Prostate gland (tissue), 2 donors: ENCODE measurements around the gene FGF9. TPM values are rescaled to one million over a fixed set of nuclear protein-coding genes. Genes with fewer than 3 reads are reported as not detected.
A peak's percentile ranks its signal among the peaks of the same experiment; 100 is the strongest.

Source experiments
- DNase-seq: peaks from one replicate; pipeline ENCODE4 v3.0.0-alpha.2; 2019; ENCODE audit warnings: low spot score
- H3K27ac ChIP-seq, 2 donors: fragments of 200-600 bp; sonication (generic); 2 replicates each; pipeline ENCODE4 v1.5.1; 2017 to 2019
- H3K27me3 ChIP-seq: fragments of 200-600 bp; sonication (generic); replicated peaks from 2 replicates; pipeline ENCODE4 v1.5.1; 2019; ENCODE audit not compliant: insufficient read depth
- H3K36me3 ChIP-seq, 2 donors: fragments of 200-600 bp; sonication (generic); 1 replicate in 1 of 2; 2 replicates in 1 of 2; pipeline versions ENCODE4 v1.5.1 to v1.8.1; 2017 to 2019
- H3K4me1 ChIP-seq: fragments of 200-600 bp; sonication (generic); replicated peaks from 2 replicates; pipeline ENCODE4 v1.5.1; 2019
- H3K4me3 ChIP-seq, 2 donors: fragments of 200-600 bp; sonication (generic); 2 replicates each; pipeline ENCODE4 v1.5.1; 2017 to 2019
- H3K9me3 ChIP-seq: fragments of 200-600 bp; sonication (generic); 2 replicates; pipeline ENCODE4 v1.5.1; 2017
- CTCF ChIP-seq, 4 experiments: fragments of 200-600 bp in 2 of 4; fragments of 450-650 bp in 2 of 4; sonication (generic) in 2 of 4; IDR thresholded peaks; 1 replicate in 3 of 4; 2 replicates in 1 of 4; pipeline ENCODE4 v1.5.1; 2016 to 2019; ENCODE audit warnings: antibody characterized with exemption in 4 of 4, mild to moderate bottlenecking in 2 of 4, moderate library complexity in 2 of 4
- POLR2A ChIP-seq: fragments of 450-650 bp; IDR thresholded peaks from one replicate; pipeline ENCODE4 v1.6.1; 2016; ENCODE audit warnings: antibody characterized with exemption, mild to moderate bottlenecking
- POLR2AphosphoS5 ChIP-seq: sonication (generic); formaldehyde crosslinking; IDR thresholded peaks from one replicate; pipeline ENCODE4 v1.6.1; 2017; ENCODE audit warnings: antibody characterized with exemption
- WGBS: methylation state at CpG from one replicate; pipeline ENCODE4 v1.1.5; 2018; 5-methylcytosine and 5-hydroxymethylcytosine counted together
- intact Hi-C: fragments of 100-400 bp; cut with DNase I; formaldehyde crosslinking; loops from one replicate; pipeline ENCODE4 v1.14.2; 2022
- total RNA-seq, 2 donors: library from RNA; depleted of rRNA; stranded (reverse); fragments of >200 nt; gene quantifications; one replicate each; pipeline ENCODE4 v1.1.0, GENCODE V29; 2016

The FGF9 gene
- total RNA-seq, 2 donors from 2014 or later, result 0.14 to 1.6 TPM

- 65% methylated on average over 6 of the region's 6 CpGs for WGBS
- Histone ChIP-seq H3K4me3 (no peak overlapping the region), H3K36me3 (no peaks in the 10 kb centered on the region), H3K27me3 (peaks cover 3% of the 10 kb centered on the region), H3K4me1 (no peaks in the 10 kb centered on the region), H3K9me3 (no peaks in the 10 kb centered on the region), H3K27ac (no peak overlapping the region)
- intact Hi-C loops, result no loop called here
- DNase-seq, result no peak
- TF ChIP-seq POLR2AphosphoS5 (no peak), CTCF (IDR thresholded peaks at IDR 0.05) (no peak), POLR2A (no peak)
Observed at GRCh38 chr13:21659087-21659486, 11.8 kb upstream of the FGF9 start.

- WGBS, result 96% methylated on average over 2 of the region's 2 CpGs
- no peak for DNase-seq
- no peaks in the 10 kb centered on the region for H3K9me3 ChIP-seq
- intact Hi-C loops, result no loop called here
- no peaks in the 10 kb centered on the region for H3K36me3 ChIP-seq
- H3K27me3 ChIP-seq, result peaks cover 3% of the 10 kb centered on the region
- TF ChIP-seq POLR2AphosphoS5 (no peak), CTCF (IDR thresholded peaks at IDR 0.05) (no peak), POLR2A (no peak)
- no peak overlapping the region for H3K27ac ChIP-seq
- no peaks in the 10 kb centered on the region for H3K4me1 ChIP-seq
- H3K4me3 ChIP-seq, result no peak overlapping the region
Observed at GRCh38 chr13:21661097-21661909, 9.6 kb upstream of the FGF9 start.

- H3K4me1 ChIP-seq, result no peaks in the 10 kb centered on the region
- H3K27me3 ChIP-seq, result peaks cover 3% of the 10 kb centered on the region
- no peak for DNase-seq
- no peak overlapping the region for H3K27ac ChIP-seq
- TF ChIP-seq POLR2AphosphoS5 (no peak), POLR2A (no peak), CTCF (IDR thresholded peaks at IDR 0.05) (no peak)
- H3K36me3 ChIP-seq, result no peaks in the 10 kb centered on the region
- intact Hi-C loops, result no loop called here
- WGBS, result 92% methylated on average over 4 of the region's 4 CpGs
- H3K4me3 ChIP-seq, result no peak overlapping the region
- no peaks in the 10 kb centered on the region for H3K9me3 ChIP-seq
Observed at GRCh38 chr13:21663197-21663596, 7.7 kb upstream of the FGF9 start.

GRCh38 chr13:21668732-21669275, 2.1 kb upstream of the FGF9 start:
- Histone ChIP-seq H3K27me3 (peaks cover 4% of the 10 kb centered on the region), H3K27ac (no peak overlapping the region), H3K9me3 (no peaks in the 10 kb centered on the region), H3K4me1 (no peaks in the 10 kb centered on the region), H3K4me3 (peak overlapping the region; percentile 34 to 37), H3K36me3 (no peaks in the 10 kb centered on the region)
- 14% methylated on average over 23 of the region's 23 CpGs for WGBS
- DNase-seq, result no peak
- intact Hi-C loops, result no loop called here
- TF ChIP-seq POLR2A (no peak), POLR2AphosphoS5 (no peak), CTCF (IDR thresholded peaks at IDR 0.05) (no peak)
